ENCODE results near the gene OR3A2.
"Not testable (repeated sequence)": the region's sequence is repeated elsewhere in the genome, so short reads cannot be mapped to it uniquely, and the experiment has no call there.

Gene OR3A2

DNA sequence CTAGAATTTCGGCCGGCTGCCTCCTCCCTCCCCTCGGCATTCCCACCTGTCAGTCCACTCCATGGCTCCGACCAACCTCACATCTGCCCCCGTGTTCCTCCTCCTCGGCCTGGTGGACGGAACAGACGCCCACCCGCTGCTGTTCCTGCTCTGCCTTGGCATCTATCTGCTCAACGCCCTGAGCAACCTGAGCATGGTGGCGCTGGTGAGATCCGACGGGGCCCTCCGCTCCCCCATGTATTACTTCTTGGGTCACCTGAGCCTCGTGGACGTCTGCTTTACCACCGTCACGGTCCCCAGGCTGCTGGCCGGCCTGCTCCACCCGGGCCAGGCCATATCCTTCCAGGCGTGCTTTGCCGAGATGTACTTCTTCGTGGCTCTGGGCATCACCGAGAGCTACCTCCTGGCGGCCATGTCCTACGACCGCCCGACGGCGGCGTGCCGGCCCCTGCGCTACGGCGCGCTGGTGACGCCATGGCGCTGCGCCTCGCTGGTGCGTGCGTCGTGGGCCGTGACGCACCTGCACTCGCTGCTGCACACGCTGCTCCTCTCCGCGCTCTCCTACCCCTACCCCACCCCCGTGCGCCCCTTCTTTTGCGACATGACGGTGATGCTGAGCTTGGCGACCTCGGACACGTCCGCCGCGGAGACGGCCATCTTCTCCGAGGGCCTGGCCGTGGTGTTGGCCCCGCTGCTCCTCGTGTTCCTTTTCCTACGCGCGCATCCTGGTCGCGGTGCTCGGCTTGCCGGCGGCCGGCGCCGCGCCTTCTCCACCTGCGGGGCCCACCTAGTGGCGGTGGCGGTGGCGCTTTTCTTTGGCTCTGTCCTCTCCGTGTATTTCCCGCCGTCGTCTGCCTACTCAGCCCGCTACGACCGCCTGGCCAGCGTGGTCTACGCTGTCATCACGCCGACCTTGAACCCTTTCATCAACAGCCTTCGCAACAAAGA, at the start of gene OR3A2:
Gene OR3A2 (minus strand): TSS at position 440 of the 948 bp plus-strand sequence.
- H3K4me3 ChIP-seq (ENCODE audit: low read depth, low read length) = no peak within 1 kb of the TSS

DNA sequence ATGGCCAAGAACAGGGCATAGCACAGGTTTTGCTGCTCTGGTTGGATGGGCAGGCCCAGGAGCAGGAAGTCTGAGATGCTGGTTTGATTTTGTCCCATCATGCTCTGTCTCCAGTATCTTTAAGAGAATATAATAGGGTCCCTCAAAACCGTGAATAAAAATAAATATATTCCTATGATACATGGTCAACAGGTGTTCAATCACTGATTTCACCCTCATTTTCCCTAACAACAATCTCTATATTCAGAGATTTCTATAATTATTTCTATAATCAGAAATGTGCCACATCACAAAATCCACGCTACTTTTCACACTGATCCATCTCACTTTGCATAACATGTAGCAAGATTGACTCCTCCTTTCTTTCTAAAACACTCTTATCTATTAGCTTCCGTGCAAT, 47.6 kb upstream of the OR3A2 start, which contains the start of gene OR1E2:
Gene OR1E2 (minus strand): TSS at position 101 of the 400 bp plus-strand sequence. CDS start 0 bp downstream, at position 101.
- no peak within 1 kb of the TSS for H3K4me3 ChIP-seq (ENCODE audit: low read depth, low read length)

DNA sequence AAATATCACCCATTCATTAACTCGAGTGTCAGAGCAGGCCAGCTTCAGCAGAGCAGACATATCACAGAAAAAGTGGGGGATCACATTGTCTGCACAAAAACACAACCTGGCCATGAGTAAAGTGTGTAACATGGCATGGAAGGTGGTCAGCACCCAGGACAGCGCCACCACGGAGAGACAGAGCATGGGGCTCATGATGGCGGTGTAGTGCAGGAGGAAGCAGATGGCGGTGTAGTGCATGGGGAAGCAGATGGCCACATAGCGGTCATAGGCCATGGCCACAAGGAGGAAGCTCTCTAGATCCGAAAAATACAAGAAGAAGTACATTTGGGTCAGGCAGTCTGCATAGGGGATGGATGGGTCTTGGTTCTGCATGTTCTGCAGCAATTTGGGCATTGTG, 47.1 kb upstream of the OR3A2 start:
- not testable (repeated sequence) for H3K4me3 ChIP-seq (ENCODE audit: low read depth, low read length)

DNA sequence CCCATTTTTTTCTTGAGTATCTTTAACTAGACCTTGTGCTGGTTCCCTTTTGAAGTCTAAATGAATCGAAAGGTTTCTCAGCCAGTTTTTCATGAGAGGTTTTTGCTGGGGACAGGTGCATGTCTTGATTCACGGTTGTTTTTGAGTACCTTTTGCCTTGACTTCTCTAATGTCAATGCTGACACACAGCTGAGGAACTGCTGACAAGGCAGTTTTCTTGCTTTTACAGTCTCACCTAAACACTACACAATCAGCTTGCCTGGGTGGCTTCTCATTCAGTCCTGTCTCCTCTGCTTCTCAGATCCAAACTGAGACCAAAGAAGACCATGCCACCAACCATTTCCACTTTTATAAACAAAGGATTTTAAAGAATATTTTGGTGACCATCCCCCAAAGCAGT, 32.1 kb upstream of the OR3A2 start:
- no peak overlapping the region for H3K4me3 ChIP-seq (ENCODE audit: low read depth, low read length)

DNA sequence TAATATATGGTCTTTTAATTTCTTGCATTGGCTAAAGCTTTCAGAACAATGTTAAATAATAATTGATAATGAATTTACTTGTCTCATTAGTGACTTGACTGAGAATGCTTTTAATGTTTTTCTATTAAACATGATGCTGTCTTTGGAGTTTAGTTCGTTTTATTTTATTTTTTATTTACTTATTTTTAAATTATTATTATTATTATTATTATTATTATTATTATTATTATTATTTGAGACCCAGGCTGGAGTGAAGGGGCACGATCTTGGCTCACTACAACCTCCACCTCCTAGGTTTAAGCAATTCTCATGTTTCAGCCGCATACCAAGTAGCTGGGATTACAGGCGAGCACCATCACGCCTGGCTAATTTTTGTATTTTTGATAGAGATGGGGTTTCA, 29.5 kb upstream of the OR3A2 start:
- no peak overlapping the region for H3K4me3 ChIP-seq (ENCODE audit: low read depth, low read length)

DNA sequence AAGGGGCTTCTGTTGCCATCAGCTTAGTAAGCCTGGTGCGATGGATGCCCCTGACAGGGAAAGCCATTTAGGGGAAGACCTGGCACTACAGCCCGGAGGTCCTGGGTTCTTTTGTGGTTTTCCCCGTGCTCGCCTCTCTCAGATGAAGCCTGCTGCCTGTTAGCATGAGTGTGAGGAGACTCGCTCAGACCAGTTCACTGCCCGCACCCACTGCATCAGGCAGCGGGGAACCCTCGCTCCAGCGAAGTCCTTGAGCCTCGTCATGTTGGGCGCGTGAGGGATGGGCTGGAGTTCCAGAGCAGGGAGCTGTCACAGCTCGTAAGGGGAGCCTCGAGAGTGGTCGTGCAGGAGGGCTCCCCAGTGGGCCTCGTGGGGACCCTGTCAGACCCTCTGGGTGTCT, 26.1 kb upstream of the OR3A2 start:
- H3K4me3 ChIP-seq (ENCODE audit: low read depth, low read length) = not testable (repeated sequence)

DNA sequence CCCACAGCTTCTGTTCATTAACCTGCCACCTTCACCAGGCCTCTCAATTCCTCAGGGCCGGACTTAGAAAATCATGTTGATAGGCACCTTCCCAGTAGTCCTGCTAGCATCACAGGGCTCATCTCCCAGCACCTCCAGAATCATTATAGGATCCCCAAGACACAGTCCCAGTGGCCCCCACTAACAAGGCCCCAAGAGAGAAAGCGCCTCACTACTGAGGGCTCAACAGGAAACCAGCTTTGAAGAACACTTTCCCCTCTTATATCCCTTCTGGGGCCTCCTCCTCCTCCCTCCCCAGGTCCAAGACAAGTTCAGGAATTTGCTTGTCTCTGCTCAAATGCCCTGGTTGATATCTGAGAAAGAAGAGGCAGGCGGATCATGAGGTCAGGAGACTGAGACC, 25.0 kb upstream of the OR3A2 start, which contains the start of gene OR3A3:
Gene OR3A3 (plus strand): TSS at position 301 of the 400 bp plus-strand sequence.
- H3K4me3 ChIP-seq (ENCODE audit: low read depth, low read length) = no peak within 1 kb of the TSS

DNA sequence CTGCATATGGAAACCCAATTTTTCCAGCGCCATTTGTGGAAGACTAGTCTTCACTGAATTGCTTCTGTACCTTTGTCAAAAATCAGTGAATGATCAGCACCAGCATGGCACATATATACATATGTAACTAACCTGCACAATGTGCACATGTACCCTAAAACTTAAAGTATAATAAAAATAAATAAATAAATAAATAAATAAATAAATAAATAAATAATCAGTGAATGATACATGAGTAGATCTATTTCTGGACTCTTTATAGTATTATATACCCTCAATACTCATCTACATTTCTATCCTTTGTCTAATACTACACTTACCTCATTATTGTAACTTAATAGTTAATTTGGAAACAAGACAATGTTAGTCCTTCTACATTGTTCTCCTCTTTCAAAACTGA, 17.7 kb upstream of the OR3A2 start:
- not testable (repeated sequence) for H3K4me3 ChIP-seq (ENCODE audit: low read depth, low read length)

DNA sequence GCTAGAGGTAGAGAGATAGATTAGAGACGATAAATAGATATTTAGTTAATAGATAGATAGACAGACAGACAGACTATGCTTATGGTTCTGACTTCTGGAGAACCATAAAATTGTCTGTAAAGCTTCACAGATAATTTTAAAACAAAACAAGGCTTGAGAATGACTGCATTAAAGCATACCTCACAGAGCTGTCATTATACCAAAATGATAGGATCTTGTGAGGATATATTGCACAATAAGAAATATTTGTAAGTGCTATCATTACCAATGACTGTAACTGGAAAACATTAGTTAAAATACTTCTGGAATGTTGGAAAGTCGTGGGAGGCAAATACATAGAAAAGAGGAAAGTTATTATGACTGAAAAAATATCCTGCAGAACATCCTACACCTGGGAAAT, 15.7 kb upstream of the OR3A2 start:
- H3K4me3 ChIP-seq (ENCODE audit: low read depth, low read length) = no peak overlapping the region

DNA sequence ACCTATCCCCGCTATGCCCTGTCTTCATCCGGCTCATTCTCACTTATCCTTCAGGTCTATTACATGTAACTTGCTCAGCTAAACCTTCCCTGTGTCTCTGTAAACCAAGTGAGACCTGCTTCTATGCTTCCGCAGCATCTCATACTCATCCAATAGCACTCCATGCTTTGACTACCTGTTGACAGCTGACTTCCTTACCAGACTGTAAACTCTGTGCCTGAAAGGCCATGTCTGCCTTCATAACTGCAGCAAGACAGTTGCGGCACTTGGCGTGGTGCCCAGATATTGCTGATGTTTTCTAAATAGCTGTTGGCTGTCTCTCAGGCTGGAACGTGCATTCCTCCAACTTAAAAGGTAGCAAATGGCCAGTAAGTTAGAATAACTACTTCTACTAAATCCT, 13.9 kb upstream of the OR3A2 start:
- no peak overlapping the region for H3K4me3 ChIP-seq (ENCODE audit: low read depth, low read length)

DNA sequence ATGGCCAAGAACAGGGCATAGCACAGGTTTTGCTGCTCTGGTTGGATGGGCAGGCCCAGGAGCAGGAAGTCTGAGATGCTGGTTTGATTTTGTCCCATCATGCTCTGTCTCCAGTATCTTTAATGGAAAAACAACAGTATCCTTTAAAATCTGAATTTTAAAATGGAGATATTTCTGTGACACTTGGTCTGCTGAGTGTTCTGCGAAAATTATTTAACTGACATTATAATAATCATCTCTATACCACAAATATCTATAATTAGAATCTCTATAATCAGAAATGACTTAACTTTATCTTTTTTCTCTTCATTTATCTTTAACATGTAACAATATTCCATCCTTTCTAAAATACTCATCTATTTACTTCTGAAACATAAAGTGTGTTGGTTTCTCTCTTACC, 12.2 kb upstream of the OR3A2 start, which contains the start of gene OR1E1:
Gene OR1E1 (minus strand): TSS at position 101 of the 400 bp plus-strand sequence. CDS start 0 bp downstream, at position 101.
- H3K4me3 ChIP-seq (ENCODE audit: low read depth, low read length) = no peak within 1 kb of the TSS

DNA sequence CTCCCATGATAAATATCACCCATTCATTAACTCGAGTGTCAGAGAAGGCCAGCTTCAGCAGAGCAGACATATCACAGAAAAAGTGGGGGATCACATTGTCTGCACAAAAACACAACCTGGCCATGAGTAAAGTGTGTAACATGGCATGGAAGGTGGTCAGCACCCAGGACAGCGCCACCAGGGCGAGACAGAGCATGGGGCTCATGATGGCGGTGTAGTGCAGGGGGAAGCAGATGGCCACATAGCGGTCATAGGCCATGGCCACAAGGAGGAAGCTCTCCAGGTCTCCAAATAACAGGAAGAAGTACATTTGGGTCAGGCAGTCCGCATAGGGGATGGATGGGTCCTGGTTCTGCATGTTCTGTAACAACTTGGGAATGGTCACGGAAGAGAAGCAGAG, 11.7 kb upstream of the OR3A2 start:
- H3K4me3 ChIP-seq (ENCODE audit: low read depth, low read length) = not testable (repeated sequence)

DNA sequence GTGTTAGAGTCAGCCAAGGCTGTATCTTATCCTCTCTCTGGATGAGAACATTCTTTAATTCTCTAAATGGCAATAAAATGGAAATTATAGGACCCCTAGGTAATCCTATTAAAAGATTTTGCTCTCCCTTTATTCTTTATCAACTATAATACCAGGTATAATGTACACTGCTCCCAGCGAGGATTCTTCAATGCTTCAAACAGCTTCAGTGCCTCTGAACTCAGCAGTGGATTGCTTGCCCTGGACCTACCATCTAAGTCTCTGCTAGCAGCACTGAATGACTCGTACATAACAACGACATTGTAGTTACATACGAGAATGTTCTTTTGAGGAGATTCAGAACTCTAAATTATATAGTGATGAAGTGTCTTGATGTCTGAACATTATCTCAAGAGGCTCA, 3.7 kb upstream of the OR3A2 start:
- H3K4me3 ChIP-seq (ENCODE audit: low read depth, low read length) = no peak overlapping the region

DNA sequence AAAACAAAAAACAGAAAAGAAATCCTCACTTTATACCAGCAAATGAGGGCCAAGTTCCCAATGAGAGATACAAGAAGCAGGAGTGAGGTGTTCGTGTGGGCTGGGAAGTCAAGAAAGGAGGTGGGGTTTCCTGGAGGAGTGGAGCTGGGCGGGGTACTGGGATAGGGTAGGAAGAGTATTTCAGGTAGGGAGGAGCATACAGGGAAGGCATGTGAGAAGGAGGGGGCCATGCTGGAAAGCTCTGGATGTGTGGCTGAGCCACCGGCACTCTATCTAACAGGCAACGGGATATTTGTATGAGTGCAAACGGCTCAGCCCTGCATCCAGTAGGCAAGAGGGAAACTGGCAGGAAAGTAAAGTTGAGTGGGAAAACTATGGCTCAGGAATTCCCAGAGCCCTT, 4.2 kb downstream of the OR3A2 start:
- no peak overlapping the region for H3K4me3 ChIP-seq (ENCODE audit: low read depth, low read length)

DNA sequence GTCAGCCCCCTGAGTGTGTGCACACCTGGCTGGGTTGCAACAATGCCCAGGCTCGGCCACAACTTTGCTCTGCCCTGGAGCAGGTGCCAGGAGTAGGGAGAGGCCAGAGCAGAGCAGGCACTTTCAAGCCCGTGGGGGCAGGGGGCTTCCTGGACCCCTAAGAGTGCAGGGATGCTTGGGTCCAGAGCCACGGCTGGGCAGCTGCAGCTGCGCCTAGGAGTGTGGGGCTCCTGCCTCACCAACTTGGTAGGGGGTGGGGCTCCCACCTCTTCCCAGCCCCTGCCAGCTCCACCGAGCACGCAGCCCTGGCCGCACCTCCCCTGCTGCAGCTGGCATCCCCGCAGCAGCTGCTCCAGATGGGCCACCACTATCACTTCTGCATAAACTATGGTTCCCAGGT, 7.8 kb downstream of the OR3A2 start:
- H3K4me3 ChIP-seq (ENCODE audit: low read depth, low read length) = no peak overlapping the region

DNA sequence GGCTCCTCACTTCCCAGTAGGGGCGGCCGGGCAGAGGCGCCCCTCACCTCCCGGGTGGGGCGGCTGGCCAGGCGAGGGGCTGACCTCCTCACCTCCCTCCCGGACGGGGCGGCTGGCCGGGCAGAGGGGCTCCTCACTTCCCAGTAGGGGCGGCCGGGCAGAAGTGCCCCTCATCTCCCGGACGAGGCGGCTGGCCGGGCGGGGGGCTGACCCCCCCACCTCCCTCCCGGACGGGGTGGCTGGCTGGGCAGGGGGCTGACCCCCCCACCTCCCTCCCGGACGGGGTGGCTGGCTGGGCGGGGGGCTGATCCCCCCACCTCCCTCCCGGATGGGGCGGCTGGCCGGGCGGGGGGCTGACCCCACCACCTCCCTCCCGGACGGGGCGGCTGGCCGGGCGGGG, 14.9 kb downstream of the OR3A2 start:
- H3K4me3 ChIP-seq (ENCODE audit: low read depth, low read length) = not testable (repeated sequence)

DNA sequence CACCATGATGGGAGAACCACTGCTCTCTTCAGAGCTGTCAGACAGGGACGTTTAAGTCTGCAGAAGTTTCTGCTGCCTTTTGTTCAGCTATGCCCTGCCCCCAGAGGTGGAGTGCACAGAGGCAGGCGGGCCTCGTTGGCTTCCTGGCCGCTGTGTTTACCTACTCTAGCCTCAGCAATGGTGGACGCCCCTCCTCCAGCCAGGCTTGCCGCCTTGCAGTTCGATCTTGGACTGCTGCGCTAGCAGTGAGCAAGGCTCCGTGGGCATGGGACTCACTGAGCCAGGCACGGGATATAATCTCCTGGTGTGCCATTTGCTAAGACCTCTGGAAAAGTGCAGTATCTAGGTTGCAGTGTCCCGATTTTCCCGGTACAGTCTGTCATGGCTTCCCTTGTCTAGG, 43.3 kb downstream of the OR3A2 start:
- H3K4me3 ChIP-seq (ENCODE audit: low read depth, low read length) = not testable (repeated sequence)

DNA sequence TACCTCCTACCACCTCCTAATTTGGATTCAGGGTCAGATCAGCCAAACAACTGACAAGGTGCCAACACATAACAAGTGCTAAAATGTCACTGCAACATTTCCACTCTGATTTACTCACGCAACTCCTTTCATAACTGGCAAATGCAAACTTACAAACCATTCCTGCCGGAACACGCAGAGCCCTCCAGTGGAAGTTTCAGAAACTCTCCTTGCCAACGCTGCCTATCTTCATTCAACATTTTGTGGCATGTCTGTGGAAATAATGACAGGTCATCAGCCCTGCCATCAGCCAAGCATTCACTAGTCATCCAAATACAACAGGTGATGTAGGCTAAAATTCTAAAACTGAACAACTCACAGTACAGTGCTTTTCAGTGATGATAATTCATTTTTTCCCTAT, 50.2 kb downstream of the OR3A2 start:
- no peak overlapping the region for H3K4me3 ChIP-seq (ENCODE audit: low read depth, low read length)

DNA sequence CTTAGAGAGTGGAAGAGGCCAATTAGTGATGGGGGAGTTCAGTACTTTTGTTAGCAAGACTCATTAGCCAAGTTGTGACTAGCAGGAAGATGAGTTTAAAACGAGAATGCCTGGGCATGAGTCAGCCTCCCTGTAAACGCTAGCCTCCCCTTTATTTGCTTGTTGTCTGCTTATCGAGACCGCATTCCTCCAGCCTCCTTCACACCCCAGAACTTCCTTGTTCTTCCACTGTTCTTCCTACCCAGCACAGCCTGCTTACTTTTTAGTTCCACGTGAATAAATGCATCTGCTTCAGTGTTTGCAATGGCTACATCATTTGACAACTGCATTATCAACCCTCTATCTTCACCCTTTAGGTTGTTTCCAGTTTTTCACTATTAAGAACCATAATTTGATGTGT, 67.8 kb downstream of the OR3A2 start:
- H3K4me3 ChIP-seq (ENCODE audit: low read depth, low read length) = no peak overlapping the region

DNA sequence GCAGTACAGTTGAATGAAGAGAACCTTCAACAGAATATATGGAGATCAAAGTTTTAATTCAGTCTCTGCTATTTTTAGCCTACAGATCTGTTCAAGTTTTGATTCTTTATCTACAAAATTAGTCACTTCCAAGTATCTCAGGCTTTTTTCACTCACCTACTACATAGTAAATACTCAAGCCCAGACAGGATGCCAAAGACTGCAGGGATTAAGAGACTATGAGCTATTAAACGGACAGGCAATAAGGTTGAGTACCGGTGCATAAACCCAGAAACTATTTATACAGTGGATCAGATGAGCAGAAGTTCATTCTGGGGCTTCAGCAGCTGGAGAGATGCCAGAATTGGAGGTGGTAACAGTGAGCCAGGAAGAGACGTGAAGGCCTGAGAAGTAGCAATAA, 69.3 kb downstream of the OR3A2 start:
- H3K4me3 ChIP-seq (ENCODE audit: low read depth, low read length) = no peak overlapping the region

DNA sequence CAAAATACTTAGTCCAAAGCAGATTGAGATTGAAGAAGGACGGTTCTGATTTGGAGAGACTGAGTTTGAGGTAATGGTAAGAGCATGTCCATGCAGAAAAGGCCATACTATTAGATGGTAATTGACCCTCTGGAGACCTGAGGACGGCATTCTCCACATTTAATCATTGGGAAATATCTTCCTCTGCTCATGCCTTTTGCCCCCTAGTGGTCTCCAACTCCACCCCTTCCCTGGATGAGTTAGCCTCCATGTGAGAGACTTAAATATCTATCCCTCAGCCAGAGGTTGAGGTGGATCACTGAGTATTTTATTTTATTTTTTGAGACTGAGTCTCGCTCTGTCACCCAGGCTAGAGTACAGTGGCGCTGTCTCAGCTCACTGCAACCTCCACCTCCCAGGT, 77.5 kb downstream of the OR3A2 start:
- H3K4me3 ChIP-seq (ENCODE audit: low read depth, low read length) = no peak overlapping the region

DNA sequence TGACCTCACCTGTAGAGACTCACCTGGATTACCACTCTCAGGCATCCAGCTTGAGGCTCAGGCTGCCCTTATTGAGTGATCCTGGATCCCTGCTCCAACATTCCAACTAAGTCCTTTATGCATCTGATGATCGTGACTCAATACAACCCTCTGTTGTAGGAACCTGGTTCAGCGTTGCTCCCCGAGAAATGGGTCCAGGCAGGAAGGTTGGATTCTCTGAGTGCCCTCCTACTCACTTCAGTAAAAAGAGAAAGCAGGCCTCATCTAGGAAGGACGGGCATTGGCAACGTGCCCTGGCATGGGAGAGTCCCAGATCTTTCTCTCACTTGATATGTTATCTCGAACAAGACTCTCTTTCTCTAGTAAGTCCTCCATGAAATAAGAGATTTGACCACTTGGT, 87.8 kb downstream of the OR3A2 start, which contains the start of gene OR3A1:
Gene OR3A1 (minus strand): TSS at position 101 of the 400 bp plus-strand sequence. CDS start 5,778 bp downstream, outside the sequence.
- no peak within 1 kb of the TSS for H3K4me3 ChIP-seq (ENCODE audit: low read depth, low read length)

Measured in iPS-11a (cell line).